ENCODE data around the gene ISCA2. TPM values are rescaled to one million over a fixed set of nuclear protein-coding genes. Genes with fewer than 3 reads are reported as not detected.

Gene ISCA2
- total and polyA plus RNA-seq, 3 donors from 2014 or later, result 22.5 to 30.3 (median 27.6) TPM

- H3K4me3 ChIP-seq, result no peak overlapping the region
- no peak for TF ChIP-seq POLR2A (IDR thresholded peaks at IDR 0.05)
- TF ChIP-seq, protein P1, sequence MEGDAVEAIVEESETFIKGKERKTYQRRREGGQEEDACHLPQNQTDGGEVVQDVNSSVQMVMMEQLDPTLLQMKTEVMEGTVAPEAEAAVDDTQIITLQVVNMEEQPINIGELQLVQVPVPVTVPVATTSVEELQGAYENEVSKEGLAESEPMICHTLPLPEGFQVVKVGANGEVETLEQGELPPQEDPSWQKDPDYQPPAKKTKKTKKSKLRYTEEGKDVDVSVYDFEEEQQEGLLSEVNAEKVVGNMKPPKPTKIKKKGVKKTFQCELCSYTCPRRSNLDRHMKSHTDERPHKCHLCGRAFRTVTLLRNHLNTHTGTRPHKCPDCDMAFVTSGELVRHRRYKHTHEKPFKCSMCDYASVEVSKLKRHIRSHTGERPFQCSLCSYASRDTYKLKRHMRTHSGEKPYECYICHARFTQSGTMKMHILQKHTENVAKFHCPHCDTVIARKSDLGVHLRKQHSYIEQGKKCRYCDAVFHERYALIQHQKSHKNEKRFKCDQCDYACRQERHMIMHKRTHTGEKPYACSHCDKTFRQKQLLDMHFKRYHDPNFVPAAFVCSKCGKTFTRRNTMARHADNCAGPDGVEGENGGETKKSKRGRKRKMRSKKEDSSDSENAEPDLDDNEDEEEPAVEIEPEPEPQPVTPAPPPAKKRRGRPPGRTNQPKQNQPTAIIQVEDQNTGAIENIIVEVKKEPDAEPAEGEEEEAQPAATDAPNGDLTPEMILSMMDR (IDR thresholded peaks at IDR 0.05), result no peak
- H3K27me3 ChIP-seq, result no peaks in the 10 kb centered on the region
- H3K9me3 ChIP-seq, result no peaks in the 10 kb centered on the region
- H3K27ac ChIP-seq, result no peak overlapping the region
- H3K36me3 ChIP-seq (ENCODE audit: low read depth, missing control alignments), result no peaks in the 10 kb centered on the region
- no peak for DNase-seq
- WGBS, 2 donors, result 79 to 81% methylated on average over 4 of the region's 4 CpGs
- intact Hi-C loops (cut with DNase I; ENCODE audit: low total_unique reads), result no loop called here
- no peaks in the 10 kb centered on the region for H3K4me1 ChIP-seq
Measured at GRCh38 chr14:74539503-74539902, 45.9 kb downstream of the ISCA2 start.

GRCh38 chr14:74541225-74541624, 47.7 kb downstream of the ISCA2 start:
- intact Hi-C loops (cut with DNase I; ENCODE audit: low total_unique reads), result no loop called here
- Histone ChIP-seq H3K4me1 (no peaks in the 10 kb centered on the region), H3K27ac (no peak overlapping the region), H3K9me3 (no peaks in the 10 kb centered on the region), H3K27me3 (no peaks in the 10 kb centered on the region), H3K36me3 (ENCODE audit: low read depth, missing control alignments) (no peaks in the 10 kb centered on the region), H3K4me3 (no peak overlapping the region)
- WGBS, 2 donors, result 89 to 92% methylated on average over 3 of the region's 3 CpGs
- DNase-seq, result no peak
- no peak for TF ChIP-seq POLR2A (IDR thresholded peaks at IDR 0.05)
- TF ChIP-seq, protein P1 (IDR thresholded peaks at IDR 0.05), result no peak

- no peaks in the 10 kb centered on the region for H3K9me3 ChIP-seq
- no peaks in the 10 kb centered on the region for H3K36me3 ChIP-seq (ENCODE audit: low read depth, missing control alignments)
- intact Hi-C loops (cut with DNase I; ENCODE audit: low total_unique reads), result no loop called here
- 78% methylated on average over 9 to 10 of the region's 10 CpGs for WGBS, 2 donors
- H3K27ac ChIP-seq, result no peak overlapping the region
- TF ChIP-seq, protein P1 (IDR thresholded peaks at IDR 0.05), result no peak
- TF ChIP-seq POLR2A (IDR thresholded peaks at IDR 0.05), result no peak
- no peak for DNase-seq
- no peaks in the 10 kb centered on the region for H3K4me1 ChIP-seq
- no peak overlapping the region for H3K4me3 ChIP-seq
- H3K27me3 ChIP-seq, result no peaks in the 10 kb centered on the region
Measured at GRCh38 chr14:74542056-74542685, 48.6 kb downstream of the ISCA2 start.

- Histone ChIP-seq H3K27ac (no peak overlapping the region), H3K27me3 (no peaks in the 10 kb centered on the region), H3K36me3 (ENCODE audit: low read depth, missing control alignments) (no peaks in the 10 kb centered on the region), H3K9me3 (no peaks in the 10 kb centered on the region), H3K4me3 (no peak overlapping the region), H3K4me1 (no peaks in the 10 kb centered on the region)
- 89 to 99% methylated on average over 5 of the region's 5 CpGs for WGBS, 2 donors
- intact Hi-C loops (cut with DNase I; ENCODE audit: low total_unique reads), result no loop called here
- no peak for TF ChIP-seq POLR2A (IDR thresholded peaks at IDR 0.05)
- TF ChIP-seq, protein P1 (IDR thresholded peaks at IDR 0.05), result no peak
- no peak for DNase-seq
Measured at GRCh38 chr14:74543771-74544438, 50.3 kb downstream of the ISCA2 start.

GRCh38 chr14:74545386-74545785, 51.8 kb downstream of the ISCA2 start:
- H3K4me1 ChIP-seq, result no peaks in the 10 kb centered on the region

More at GRCh38 chr14:74545386-74545785, 51.8 kb downstream of the ISCA2 start:
- no peak for TF ChIP-seq POLR2A (IDR thresholded peaks at IDR 0.05)
- TF ChIP-seq, protein P1 (IDR thresholded peaks at IDR 0.05), result no peak
- intact Hi-C loops (cut with DNase I; ENCODE audit: low total_unique reads), result no loop called here
- H3K27ac ChIP-seq, result no peak overlapping the region
- no peak for DNase-seq
- no peaks in the 10 kb centered on the region for H3K9me3 ChIP-seq
- H3K36me3 ChIP-seq (ENCODE audit: low read depth, missing control alignments), result no peaks in the 10 kb centered on the region
- 79 to 86% methylated on average over 4 of the region's 4 CpGs for WGBS, 2 donors
- H3K4me3 ChIP-seq, result no peak overlapping the region
- H3K27me3 ChIP-seq, result no peaks in the 10 kb centered on the region

Measured in testis (tissue), 3 donors.